ENCODE data around the gene KDM5B.

The KDM5B gene

DNA sequence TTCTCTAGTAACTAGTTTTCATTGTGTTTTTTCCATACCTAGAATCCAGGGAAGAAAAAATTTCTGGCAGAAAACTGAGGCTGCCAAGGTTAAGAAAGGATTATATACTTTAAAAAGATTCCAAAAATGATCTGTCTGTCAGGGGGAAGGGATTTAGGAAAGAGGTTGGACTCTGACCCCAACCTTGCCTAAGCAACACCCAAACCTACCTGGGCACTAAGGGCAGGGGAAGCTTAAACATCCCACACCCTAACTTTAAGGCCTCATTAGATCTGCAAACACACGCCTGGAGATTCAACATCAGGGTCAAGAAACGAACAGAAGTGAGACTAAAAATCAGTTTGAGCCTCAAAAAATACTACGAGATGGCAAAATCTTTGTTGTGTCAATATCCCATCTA lies 19.4 kb downstream of the KDM5B start (continued):
- TF ChIP-seq ZNF24 (tag by site-specific recombination; IDR thresholded peaks at IDR 0.05) (no peak), ZNF837 (tag by site-specific recombination; IDR thresholded peaks at IDR 0.05) (no peak), ZNF510 (tag by site-specific recombination; IDR thresholded peaks at IDR 0.05; ENCODE audit: insufficient replicate concordance) (no peak), YY1 (tag by site-specific recombination; IDR thresholded peaks at IDR 0.05) (no peak), KLF16 (tag by site-specific recombination; IDR thresholded peaks at IDR 0.05) (no peak)
- TF ChIP-seq, protein P1, sequence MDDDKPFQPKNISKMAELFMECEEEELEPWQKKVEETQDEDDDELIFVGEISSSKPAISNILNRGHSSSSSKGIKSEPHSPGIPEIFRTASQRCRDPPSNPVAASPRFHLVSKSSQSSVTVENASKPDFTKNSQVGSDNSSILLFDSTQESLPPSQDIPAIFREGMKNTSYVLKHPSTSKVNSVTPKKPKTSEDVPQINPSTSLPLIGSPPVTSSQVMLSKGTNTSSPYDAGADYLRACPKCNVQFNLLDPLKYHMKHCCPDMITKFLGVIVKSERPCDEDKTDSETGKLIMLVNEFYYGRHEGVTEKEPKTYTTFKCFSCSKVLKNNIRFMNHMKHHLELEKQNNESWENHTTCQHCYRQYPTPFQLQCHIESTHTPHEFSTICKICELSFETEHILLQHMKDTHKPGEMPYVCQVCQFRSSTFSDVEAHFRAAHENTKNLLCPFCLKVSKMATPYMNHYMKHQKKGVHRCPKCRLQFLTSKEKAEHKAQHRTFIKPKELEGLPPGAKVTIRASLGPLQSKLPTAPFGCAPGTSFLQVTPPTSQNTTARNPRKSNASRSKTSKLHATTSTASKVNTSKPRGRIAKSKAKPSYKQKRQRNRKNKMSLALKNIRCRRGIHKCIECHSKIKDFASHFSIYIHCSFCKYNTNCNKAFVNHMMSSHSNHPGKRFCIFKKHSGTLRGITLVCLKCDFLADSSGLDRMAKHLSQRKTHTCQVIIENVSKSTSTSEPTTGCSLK (tag by site-specific recombination; IDR thresholded peaks at IDR 0.05): no peak

DNA sequence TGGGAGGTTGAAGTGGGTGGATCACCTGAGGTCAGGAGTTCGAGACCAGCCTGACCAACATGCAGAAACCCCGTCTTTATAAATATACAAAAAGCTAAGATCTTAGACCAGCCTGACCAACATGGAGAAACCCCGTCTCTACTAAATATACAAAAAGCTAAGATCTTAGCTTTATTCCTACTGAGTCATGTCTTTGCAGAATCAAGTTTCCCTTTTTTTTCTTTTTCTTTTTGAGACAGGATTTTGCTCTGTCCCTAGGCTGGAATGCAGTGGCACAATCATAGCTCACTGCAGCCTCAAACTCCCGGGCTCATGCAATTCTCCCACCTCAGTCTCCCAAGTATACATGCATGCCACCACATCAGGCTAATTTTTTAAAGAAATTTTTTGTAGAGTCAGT lies 21.4 kb downstream of the KDM5B start:
- CTCF ChIA-PET: interaction anchor here (0.5 kb wide), 1 partner anchor 252 kb away, joined by 3 read pairs; no protein-coding TSS in a partner anchor
- H3K4me1 ChIP-seq (ENCODE audit: control insufficient read depth, insufficient read depth, low read length): no peaks in the 10 kb centered on the region
- no peak for TF ChIP-seq ZNF501 (tag by site-specific recombination; IDR thresholded peaks at IDR 0.05)
- TF ChIP-seq, protein P2, sequence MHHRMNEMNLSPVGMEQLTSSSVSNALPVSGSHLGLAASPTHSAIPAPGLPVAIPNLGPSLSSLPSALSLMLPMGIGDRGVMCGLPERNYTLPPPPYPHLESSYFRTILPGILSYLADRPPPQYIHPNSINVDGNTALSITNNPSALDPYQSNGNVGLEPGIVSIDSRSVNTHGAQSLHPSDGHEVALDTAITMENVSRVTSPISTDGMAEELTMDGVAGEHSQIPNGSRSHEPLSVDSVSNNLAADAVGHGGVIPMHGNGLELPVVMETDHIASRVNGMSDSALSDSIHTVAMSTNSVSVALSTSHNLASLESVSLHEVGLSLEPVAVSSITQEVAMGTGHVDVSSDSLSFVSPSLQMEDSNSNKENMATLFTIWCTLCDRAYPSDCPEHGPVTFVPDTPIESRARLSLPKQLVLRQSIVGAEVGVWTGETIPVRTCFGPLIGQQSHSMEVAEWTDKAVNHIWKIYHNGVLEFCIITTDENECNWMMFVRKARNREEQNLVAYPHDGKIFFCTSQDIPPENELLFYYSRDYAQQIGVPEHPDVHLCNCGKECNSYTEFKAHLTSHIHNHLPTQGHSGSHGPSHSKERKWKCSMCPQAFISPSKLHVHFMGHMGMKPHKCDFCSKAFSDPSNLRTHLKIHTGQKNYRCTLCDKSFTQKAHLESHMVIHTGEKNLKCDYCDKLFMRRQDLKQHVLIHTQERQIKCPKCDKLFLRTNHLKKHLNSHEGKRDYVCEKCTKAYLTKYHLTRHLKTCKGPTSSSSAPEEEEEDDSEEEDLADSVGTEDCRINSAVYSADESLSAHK (tag by site-specific recombination; IDR thresholded peaks at IDR 0.05): no peak
- no peak for TF ChIP-seq ZNF658 (tag by site-specific recombination; IDR thresholded peaks at IDR 0.05)
- no peak for TF ChIP-seq ZNF701 (tag by site-specific recombination; IDR thresholded peaks at IDR 0.05)
- no peak for TF ChIP-seq IKZF3 (tag by site-specific recombination; IDR thresholded peaks at IDR 0.05)
- POLR2A ChIA-PET: interaction anchor here (1.6 kb wide), 1 partner anchor 102 kb away, joined by 5 read pairs; no protein-coding TSS in a partner anchor
- H3K27ac ChIP-seq (ENCODE audit: extremely low read depth, low read depth, low read length): no peak overlapping the region
- 0 out of 3 replicates have a peak, but pooled peaks cover 0 to 3% of the 10 kb centered on the region in 2 experiments for H3K36me3 ChIP-seq (ENCODE audit: control insufficient read depth in 2 of 2, insufficient read depth in 1 of 2, low read length in 2 of 2)
- no peak overlapping the region for H3K4me3 ChIP-seq (ENCODE audit: low read depth, low read length)
- H3K9me3 ChIP-seq (ENCODE audit: control insufficient read depth, insufficient read depth, low read depth, low read length): no peaks in the 10 kb centered on the region

DNA sequence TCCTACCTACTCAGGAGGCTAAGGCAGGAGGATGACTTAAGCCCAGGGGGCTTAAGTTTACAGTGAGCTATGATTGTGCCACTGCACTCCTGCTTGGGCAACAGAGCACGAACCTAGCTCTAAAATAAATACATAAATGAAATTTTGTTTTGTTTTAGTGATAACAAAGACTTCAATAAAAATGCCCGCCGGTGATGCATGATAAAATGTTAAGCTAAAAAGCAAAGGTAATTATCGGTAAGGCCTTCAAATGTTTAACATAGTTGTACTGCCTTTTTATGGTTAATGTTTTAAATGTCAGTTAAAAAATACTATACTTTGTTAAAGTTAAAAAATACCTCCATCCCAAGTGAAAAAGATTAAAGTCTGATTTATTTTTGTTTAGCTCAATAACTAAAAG lies 27.0 kb downstream of the KDM5B start:
- CTCF ChIA-PET: interaction anchor here (0.9 kb wide), 1 partner anchor 11 kb away, joined by 3 read pairs; no protein-coding TSS in a partner anchor
- TF ChIP-seq, protein P3, sequence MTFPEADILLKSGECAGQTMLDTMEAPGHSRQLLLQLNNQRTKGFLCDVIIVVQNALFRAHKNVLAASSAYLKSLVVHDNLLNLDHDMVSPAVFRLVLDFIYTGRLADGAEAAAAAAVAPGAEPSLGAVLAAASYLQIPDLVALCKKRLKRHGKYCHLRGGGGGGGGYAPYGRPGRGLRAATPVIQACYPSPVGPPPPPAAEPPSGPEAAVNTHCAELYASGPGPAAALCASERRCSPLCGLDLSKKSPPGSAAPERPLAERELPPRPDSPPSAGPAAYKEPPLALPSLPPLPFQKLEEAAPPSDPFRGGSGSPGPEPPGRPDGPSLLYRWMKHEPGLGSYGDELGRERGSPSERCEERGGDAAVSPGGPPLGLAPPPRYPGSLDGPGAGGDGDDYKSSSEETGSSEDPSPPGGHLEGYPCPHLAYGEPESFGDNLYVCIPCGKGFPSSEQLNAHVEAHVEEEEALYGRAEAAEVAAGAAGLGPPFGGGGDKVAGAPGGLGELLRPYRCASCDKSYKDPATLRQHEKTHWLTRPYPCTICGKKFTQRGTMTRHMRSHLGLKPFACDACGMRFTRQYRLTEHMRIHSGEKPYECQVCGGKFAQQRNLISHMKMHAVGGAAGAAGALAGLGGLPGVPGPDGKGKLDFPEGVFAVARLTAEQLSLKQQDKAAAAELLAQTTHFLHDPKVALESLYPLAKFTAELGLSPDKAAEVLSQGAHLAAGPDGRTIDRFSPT (tag by site-specific recombination; IDR thresholded peaks at IDR 0.05): no peak
- TF ChIP-seq FEZF1 (tag by site-specific recombination; IDR thresholded peaks at IDR 0.05) (0 out of 2 replicates have a peak, but pooled peaks have one; percentile 14), ZNF558 (tag by site-specific recombination; IDR thresholded peaks at IDR 0.05) (no peak), MYNN (tag by site-specific recombination; IDR thresholded peaks at IDR 0.05; ENCODE audit: borderline replicate concordance) (no peak), SP2 (tag by site-specific recombination; IDR thresholded peaks at IDR 0.05) (no peak), ZNF707 (tag by site-specific recombination; IDR thresholded peaks at IDR 0.05) (no peak), ZNF785 (tag by site-specific recombination; IDR thresholded peaks at IDR 0.05) (no peak), ZNF16 (tag by site-specific recombination; IDR thresholded peaks at IDR 0.05; ENCODE audit: low read depth) (no peak), GLIS2 (tag by site-specific recombination; IDR thresholded peaks at IDR 0.05) (no peak), ZIC2 (tag by site-specific recombination; IDR thresholded peaks at IDR 0.05) (no peak), TRIM28 (IDR thresholded peaks at IDR 0.05; ENCODE audit: borderline replicate concordance, low read length) (no peak)
- TF ChIP-seq, protein P4, sequence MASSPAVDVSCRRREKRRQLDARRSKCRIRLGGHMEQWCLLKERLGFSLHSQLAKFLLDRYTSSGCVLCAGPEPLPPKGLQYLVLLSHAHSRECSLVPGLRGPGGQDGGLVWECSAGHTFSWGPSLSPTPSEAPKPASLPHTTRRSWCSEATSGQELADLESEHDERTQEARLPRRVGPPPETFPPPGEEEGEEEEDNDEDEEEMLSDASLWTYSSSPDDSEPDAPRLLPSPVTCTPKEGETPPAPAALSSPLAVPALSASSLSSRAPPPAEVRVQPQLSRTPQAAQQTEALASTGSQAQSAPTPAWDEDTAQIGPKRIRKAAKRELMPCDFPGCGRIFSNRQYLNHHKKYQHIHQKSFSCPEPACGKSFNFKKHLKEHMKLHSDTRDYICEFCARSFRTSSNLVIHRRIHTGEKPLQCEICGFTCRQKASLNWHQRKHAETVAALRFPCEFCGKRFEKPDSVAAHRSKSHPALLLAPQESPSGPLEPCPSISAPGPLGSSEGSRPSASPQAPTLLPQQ (tag by site-specific recombination; IDR thresholded peaks at IDR 0.05): 0 out of 2 replicates have a peak, but pooled peaks have one; percentile 20
- TF ChIP-seq, protein P2 (tag by site-specific recombination; IDR thresholded peaks at IDR 0.05): no peak

More for the DNA sequence above, 27.0 kb downstream of the KDM5B start:
- H3K9me3 ChIP-seq (ENCODE audit: control insufficient read depth, insufficient read depth, low read depth, low read length): no peaks in the 10 kb centered on the region
- POLR2A ChIA-PET: interaction anchor here (1.1 kb wide), 1 partner anchor 11 kb away, joined by 6 read pairs; no protein-coding TSS in a partner anchor
- peaks cover 6% of the 10 kb centered on the region; the same call in 1 of the 2 replicates for H3K4me1 ChIP-seq (ENCODE audit: control insufficient read depth, insufficient read depth, low read length)
- H3K27ac ChIP-seq (ENCODE audit: extremely low read depth, low read depth, low read length): no peak overlapping the region
- H3K36me3 ChIP-seq (ENCODE audit: control insufficient read depth in 2 of 2, insufficient read depth in 1 of 2, low read length in 2 of 2): peaks cover 3 to 4% of the 10 kb centered on the region in 2 experiments; a peak in 2 of 3 replicates
- H3K4me3 ChIP-seq (ENCODE audit: low read depth, low read length): no peak overlapping the region

All from HEK293 (cell line).